ENCODE measurements around the gene POMGNT2. TPM values are rescaled to one million over a fixed set of nuclear protein-coding genes. Genes with fewer than 3 reads are reported as not detected.

Gene POMGNT2
- total RNA-seq, 1 donor from 2014 or later, result 22.1 TPM

GRCh38 chr3:43146599-43146998, 40.7 kb upstream of the POMGNT2 start:
- no peak for DNase-seq (ENCODE audit: low read depth)
- H3K36me3 ChIP-seq (ENCODE audit: control insufficient read depth, insufficient read depth, low read length), result no peaks in the 10 kb centered on the region
- TF ChIP-seq CTCF (IDR thresholded peaks at IDR 0.05; ENCODE audit: insufficient read depth, low read length, poor library complexity, severe bottlenecking), result no peak

GRCh38 chr3:43144761-43145490, 39.0 kb upstream of the POMGNT2 start:
- no peak for TF ChIP-seq CTCF (IDR thresholded peaks at IDR 0.05; ENCODE audit: insufficient read depth, low read length, poor library complexity, severe bottlenecking)
- Histone ChIP-seq H3K36me3 (ENCODE audit: control insufficient read depth, insufficient read depth, low read length) (no peaks in the 10 kb centered on the region), H3K4me3 (ENCODE audit: low read depth, low read length) (no peak overlapping the region), H3K27me3 (ENCODE audit: control insufficient read depth, insufficient read depth, low read length) (no peaks in the 10 kb centered on the region)
- no peak for DNase-seq (ENCODE audit: low read depth)

More at GRCh38 chr3:43146599-43146998, 40.7 kb upstream of the POMGNT2 start:
- H3K4me3 ChIP-seq (ENCODE audit: low read depth, low read length), result no peak overlapping the region
- peaks cover 5% of the 10 kb centered on the region for H3K27me3 ChIP-seq (ENCODE audit: control insufficient read depth, insufficient read depth, low read length)

- Histone ChIP-seq H3K4me3 (ENCODE audit: low read depth, low read length) (no peak overlapping the region), H3K36me3 (ENCODE audit: control insufficient read depth, insufficient read depth, low read length) (no peaks in the 10 kb centered on the region), H3K27me3 (ENCODE audit: control insufficient read depth, insufficient read depth, low read length) (no peaks in the 10 kb centered on the region)
- no peak for DNase-seq (ENCODE audit: low read depth)
- TF ChIP-seq CTCF (IDR thresholded peaks at IDR 0.05; ENCODE audit: insufficient read depth, low read length, poor library complexity, severe bottlenecking), result no peak
Measured at GRCh38 chr3:43142472-43142871, 36.6 kb upstream of the POMGNT2 start.

GRCh38 chr3:43138488-43139231, 32.8 kb upstream of the POMGNT2 start:
- no peak for DNase-seq (ENCODE audit: low read depth)
- no peak for TF ChIP-seq CTCF (IDR thresholded peaks at IDR 0.05; ENCODE audit: insufficient read depth, low read length, poor library complexity, severe bottlenecking)
- no peaks in the 10 kb centered on the region for H3K27me3 ChIP-seq (ENCODE audit: control insufficient read depth, insufficient read depth, low read length)
- no peak overlapping the region for H3K4me3 ChIP-seq (ENCODE audit: low read depth, low read length)
- no peaks in the 10 kb centered on the region for H3K36me3 ChIP-seq (ENCODE audit: control insufficient read depth, insufficient read depth, low read length)

DNA sequence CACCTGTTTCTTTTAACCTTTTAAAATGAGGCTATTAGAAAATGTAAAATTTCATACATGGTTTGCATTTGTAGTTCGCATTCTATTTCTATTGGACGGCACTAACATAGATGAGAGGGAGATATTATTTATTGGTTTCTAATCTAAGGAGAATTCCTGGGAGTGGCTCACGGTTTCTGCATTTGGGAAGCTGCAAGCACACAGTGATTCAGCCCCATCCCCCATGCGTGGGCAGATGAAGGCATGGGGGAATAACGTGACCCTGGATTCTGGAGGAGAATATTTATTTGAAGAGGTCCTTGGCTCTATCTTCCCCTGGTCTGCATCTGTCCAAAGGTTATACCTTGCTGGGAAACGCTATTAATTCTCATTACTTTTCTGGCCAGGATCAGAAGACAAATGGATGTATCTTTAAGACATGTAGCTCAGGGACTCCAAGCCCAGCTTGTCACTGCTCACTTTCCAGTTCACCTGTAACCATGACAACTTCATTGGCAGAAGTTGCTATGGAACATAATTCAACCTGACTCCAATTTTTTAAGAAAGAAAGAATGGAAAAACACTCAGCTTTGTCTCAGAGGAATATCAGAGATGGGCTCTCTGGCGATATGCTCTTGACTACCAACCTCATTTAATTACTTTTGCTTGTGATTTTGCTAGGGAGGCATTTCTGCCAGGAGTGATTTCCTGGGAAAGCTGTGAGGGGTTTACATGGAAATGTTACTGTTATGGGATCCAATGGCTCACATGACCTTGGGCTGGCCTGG, 27.2 kb upstream of the POMGNT2 start:
- no peak for DNase-seq (ENCODE audit: low read depth)
- no peak for TF ChIP-seq CTCF (IDR thresholded peaks at IDR 0.05; ENCODE audit: insufficient read depth, low read length, poor library complexity, severe bottlenecking)
- Histone ChIP-seq H3K27me3 (ENCODE audit: control insufficient read depth, insufficient read depth, low read length) (no peaks in the 10 kb centered on the region), H3K36me3 (ENCODE audit: control insufficient read depth, insufficient read depth, low read length) (no peaks in the 10 kb centered on the region), H3K4me3 (ENCODE audit: low read depth, low read length) (no peak overlapping the region)

Data from kidney epithelial cell (primary cell).